GM12891 (cell line): ENCODE data around the gene TMPRSS4. TPM values are rescaled to one million over a fixed set of nuclear protein-coding genes. Genes with fewer than 3 reads are reported as not detected.

Source experiments
- DNase-seq: peaks from one replicate; pipeline ENCODE4 v3.0.0; 2011; ENCODE audit warnings: low spot score; ENCODE audit not compliant: insufficient read length
- FAIRE-seq: peaks from 2 replicates; lab custom pipeline; 2011; peaks lifted over from hg19 to GRCh38; lab: Jason Lieb, UNC
- PAX5 ChIP-seq: IDR thresholded peaks from 2 replicates; pipeline ENCODE4 v1.6.1; 2011; ENCODE audit warnings: low read length, moderate library complexity, mild to moderate bottlenecking; ENCODE audit not compliant: insufficient read depth, severe bottlenecking
- POLR2A ChIP-seq: IDR thresholded peaks from 2 replicates; pipeline ENCODE4 v1.6.1; 2011; ENCODE audit warnings: low read depth, low read length, control low read depth
- POLR2AphosphoS5 ChIP-seq: IDR thresholded peaks from 2 replicates; pipeline ENCODE4 v1.6.1; 2011; ENCODE audit warnings: low read depth, low read length, control low read depth
- POU2F2 ChIP-seq: IDR thresholded peaks from 2 replicates; pipeline ENCODE4 v1.6.1; 2011; ENCODE audit warnings: low read depth, mild to moderate bottlenecking, control low read depth, low read length, moderate library complexity
- SPI1 ChIP-seq: IDR thresholded peaks from 2 replicates; pipeline ENCODE4 v1.6.1; 2011; ENCODE audit warnings: low read depth, low read length, control low read depth
- TAF1 ChIP-seq: IDR thresholded peaks from 2 replicates; pipeline ENCODE4 v1.6.1; 2011; ENCODE audit warnings: low read depth, low read length, control low read depth
- polyA plus RNA-seq: library from polyadenylated mRNA; unstranded; fragments of >200 nt; gene quantifications from one replicate; pipeline ENCODE4 v1.2.1, GENCODE V29; 2012; ENCODE audit warnings: low read depth, missing spikeins, inconsistent platforms; ENCODE audit not compliant: missing spikeins

Gene TMPRSS4
- polyA plus RNA-seq = not detected

GRCh38 chr11:118076754-118077281 lies at the start of gene TMPRSS4:
Gene TMPRSS4, plus strand, starts transcription at chr11:118077078. Its CDS starts 225 bp downstream, at chr11:118077303.
- FAIRE-seq = no peak
- TF ChIP-seq PAX5 = no peak
- TF ChIP-seq POU2F2 = no peak
- TF ChIP-seq TAF1 = no peak
- no peak for TF ChIP-seq SPI1
- TF ChIP-seq POLR2AphosphoS5 = no peak
- DNase-seq = no peak

- TF ChIP-seq PAX5 (no peak), POU2F2 (no peak), TAF1 (no peak), POLR2AphosphoS5 (no peak), SPI1 (no peak), POLR2A (no peak)
- FAIRE-seq = peak; percentile 33
Measured at GRCh38 chr11:118027694-118028093, 49.2 kb upstream of the TMPRSS4 start.

GRCh38 chr11:118028626-118029025 lies 48.3 kb upstream of the TMPRSS4 start:
- no peak for FAIRE-seq

More at GRCh38 chr11:118027694-118028093, 49.2 kb upstream of the TMPRSS4 start:
- no peak for DNase-seq

GRCh38 chr11:118033443-118033842 lies 43.4 kb upstream of the TMPRSS4 start:
- no peak for TF ChIP-seq POU2F2
- TF ChIP-seq SPI1 = no peak
- TF ChIP-seq POLR2AphosphoS5 = no peak
- no peak for TF ChIP-seq TAF1
- TF ChIP-seq POLR2A = no peak
- no peak for TF ChIP-seq PAX5
- FAIRE-seq (peak; percentile 83), DNase-seq (no peak)

More at GRCh38 chr11:118028626-118029025, 48.3 kb upstream of the TMPRSS4 start:
- no peak for TF ChIP-seq POU2F2
- no peak for TF ChIP-seq SPI1
- no peak for TF ChIP-seq POLR2AphosphoS5
- no peak for TF ChIP-seq PAX5
- no peak for TF ChIP-seq TAF1
- no peak for TF ChIP-seq POLR2A
- no peak for DNase-seq

GRCh38 chr11:118042141-118042540 lies 34.7 kb upstream of the TMPRSS4 start:
- DNase-seq (no peak), FAIRE-seq (no peak)
- TF ChIP-seq SPI1 (no peak), POU2F2 (no peak), POLR2A (no peak), PAX5 (no peak), TAF1 (no peak), POLR2AphosphoS5 (no peak)

- DNase-seq = no peak
- TF ChIP-seq POLR2AphosphoS5 = no peak
- no peak for TF ChIP-seq POU2F2
- no peak for TF ChIP-seq TAF1
- TF ChIP-seq SPI1 = no peak
- no peak for TF ChIP-seq POLR2A
- TF ChIP-seq PAX5 = no peak
- no peak for FAIRE-seq
Measured at GRCh38 chr11:118042796-118043195, 34.1 kb upstream of the TMPRSS4 start.

GRCh38 chr11:118045191-118045590 lies 31.7 kb upstream of the TMPRSS4 start:
- FAIRE-seq = no peak
- TF ChIP-seq POU2F2 (no peak), PAX5 (no peak)
- no peak for DNase-seq

GRCh38 chr11:118046051-118046963 lies 30.6 kb upstream of the TMPRSS4 start:
- no peak for TF ChIP-seq PAX5
- no peak for TF ChIP-seq POLR2AphosphoS5
- TF ChIP-seq SPI1 = no peak
- no peak for TF ChIP-seq TAF1
- TF ChIP-seq POLR2A = no peak
- no peak for TF ChIP-seq POU2F2
- DNase-seq (no peak), FAIRE-seq (peak; percentile 54)

- no peak for TF ChIP-seq SPI1
- no peak for TF ChIP-seq POLR2AphosphoS5
- TF ChIP-seq TAF1 = no peak
- no peak for TF ChIP-seq PAX5
- TF ChIP-seq POU2F2 = no peak
- TF ChIP-seq POLR2A = no peak
- no peak for DNase-seq
- peak; percentile 48 for FAIRE-seq
Measured at GRCh38 chr11:118046964-118047700, 29.7 kb upstream of the TMPRSS4 start.
